HepG2 (cell line): ENCODE results near the gene DDX46.

Experiments used
- BRD4 ChIP-seq: sonication (generic); formaldehyde crosslinking; IDR thresholded peaks from 2 replicates; pipeline ENCODE4 v1.4.0; 2020; ENCODE audit warnings: missing genetic modification reagents
- CREM ChIP-seq, 2 experiments: sonication (generic) in 1 of 2; formaldehyde crosslinking in 1 of 2; IDR thresholded peaks; 2 replicates each; pipeline versions ENCODE4 v1.4.0 to v1.6.1; 2016 to 2020; ENCODE audit warnings: antibody characterized with exemption in 1 of 2, mild to moderate bottlenecking in 1 of 2, missing genetic modification reagents in 1 of 2
- CTCF ChIP-seq: sonication (generic); formaldehyde crosslinking; IDR thresholded peaks from 2 replicates; pipeline ENCODE4 v1.5.0; 2020; ENCODE audit warnings: mild to moderate bottlenecking, missing genetic modification reagents, moderate library complexity
- E2F1 ChIP-seq: sonication (generic); formaldehyde crosslinking; IDR thresholded peaks from 2 replicates; pipeline ENCODE4 v1.5.0; 2020; ENCODE audit warnings: missing genetic modification reagents
- ELF4 ChIP-seq: sonication (generic); formaldehyde crosslinking; IDR thresholded peaks from 2 replicates; pipeline ENCODE4 v1.5.0; 2020; ENCODE audit warnings: missing genetic modification reagents, mild to moderate bottlenecking, moderate library complexity, borderline replicate concordance
- GPN1 ChIP-seq: sonication (generic); formaldehyde crosslinking; IDR thresholded peaks from 2 replicates; pipeline ENCODE4 v1.5.1; 2020; ENCODE audit warnings: missing genetic modification reagents, borderline replicate concordance
- HCFC1 ChIP-seq: fragments of 150-350 bp; IDR thresholded peaks from 2 replicates; pipeline ENCODE4 v1.6.1; 2014; ENCODE audit warnings: low read depth, low read length
- JUN ChIP-seq: sonication (generic); formaldehyde crosslinking; IDR thresholded peaks from 2 replicates; pipeline ENCODE4 v1.4.0; 2020; ENCODE audit warnings: mild to moderate bottlenecking, missing genetic modification reagents
- MEIS2 ChIP-seq: sonication (generic); formaldehyde crosslinking; IDR thresholded peaks from 2 replicates; pipeline ENCODE4 v1.9.0; 2021; ENCODE audit warnings: mild to moderate bottlenecking, missing genetic modification reagents
- MNT ChIP-seq: fragments of 450-650 bp; IDR thresholded peaks from 2 replicates; pipeline ENCODE4 v1.6.1; 2016
- NCOR1 ChIP-seq: fragments of 200-600 bp; sonication (generic); IDR thresholded peaks from 2 replicates; pipeline ENCODE4 v1.7.0; 2017; ENCODE audit warnings: antibody characterized with exemption, low read length, borderline replicate concordance
- SMC3 ChIP-seq: IDR thresholded peaks from 2 replicates; pipeline ENCODE4 v1.6.1; 2011; ENCODE audit warnings: low read length, improper control_type of control experiment
- ZEB1 ChIP-seq: IDR thresholded peaks from 2 replicates; pipeline ENCODE4 v1.6.1; 2012; ENCODE audit warnings: mild to moderate bottlenecking, low read depth, inconsistent platforms; ENCODE audit not compliant: insufficient replicate concordance

- no peak for TF ChIP-seq SMC3
- TF ChIP-seq BRD4 (CRISPR knock-in tag): no peak
- no peak for TF ChIP-seq MEIS2
- no peak for TF ChIP-seq GPN1 (CRISPR knock-in tag)
- no peak for TF ChIP-seq CTCF (CRISPR knock-in tag)
- TF ChIP-seq HCFC1: no peak
- TF ChIP-seq ZEB1: no peak
- no peak for TF ChIP-seq ELF4 (CRISPR knock-in tag)
- TF ChIP-seq CREM (IDR thresholded peaks at IDR 0.05): no peak
- no peak for TF ChIP-seq CREM (CRISPR knock-in tag; IDR thresholded peaks at IDR 0.05)
- no peak for TF ChIP-seq NCOR1
- no peak for TF ChIP-seq E2F1
- TF ChIP-seq MNT: no peak
- no peak for TF ChIP-seq JUN (CRISPR knock-in tag)
Observed at GRCh38 chr5:134777366-134777765, 18.8 kb downstream of the DDX46 start.
